GM19467 (cell line): ENCODE measurements around the gene NEDD4.
"Not testable (repeated sequence)": the region's sequence is repeated elsewhere in the genome, so short reads cannot be mapped to it uniquely, and the experiment has no call there.

Experiments
- ATAC-seq: cut with Tn5 transposase; IDR thresholded peaks from one replicate; pipeline ENCODE4 v1.9.1; 2021; ENCODE audit warnings: mild to moderate bottlenecking, moderate library complexity; ENCODE audit not compliant: unreplicated experiment

The NEDD4 gene

GRCh38 chr15:55835866-55836265 is 157.5 kb downstream of the NEDD4 start:
- ATAC-seq = no peak

DNA sequence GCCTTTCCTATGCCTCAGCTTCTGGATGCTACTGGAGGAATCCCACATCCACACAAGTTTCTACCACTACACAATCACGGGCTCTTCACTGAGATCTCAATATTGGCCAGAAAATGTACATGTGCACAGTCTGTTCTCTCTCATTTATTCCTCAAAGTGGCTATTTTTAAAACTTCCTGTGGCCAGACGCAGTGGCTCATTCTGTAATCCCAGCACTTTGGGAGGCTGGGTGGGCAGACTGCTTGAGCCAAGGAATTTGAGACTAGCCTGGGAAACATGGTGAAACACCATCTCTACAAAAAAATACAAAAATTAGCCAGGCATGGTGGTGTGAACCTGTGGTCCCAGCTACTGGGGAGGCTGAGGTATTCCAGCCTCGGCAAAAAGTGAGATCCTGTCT is 159.1 kb downstream of the NEDD4 start:
- ATAC-seq = no peak

- ATAC-seq = no peak
These were observed 163.6 kb downstream of the NEDD4 start for GRCh38 chr15:55829826-55830225.

DNA sequence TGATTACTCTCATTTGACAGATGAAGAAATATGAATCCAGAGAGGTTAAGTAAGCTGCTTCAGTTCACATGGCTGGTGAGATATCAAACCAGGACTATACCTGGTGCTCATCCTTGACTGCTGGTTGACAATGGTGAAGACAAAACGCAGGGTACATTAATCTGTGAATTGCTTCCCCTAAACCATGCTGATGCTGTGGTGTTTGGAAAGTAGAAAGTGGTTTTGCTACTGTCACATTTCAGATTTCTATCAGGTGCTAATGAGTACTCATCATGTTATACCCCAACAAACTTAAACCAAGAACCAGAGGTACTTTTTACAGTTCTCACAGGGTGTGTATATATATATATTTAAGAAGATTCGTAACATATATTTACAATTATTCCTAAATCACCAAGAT is 165.5 kb downstream of the NEDD4 start:
- ATAC-seq = no peak

DNA sequence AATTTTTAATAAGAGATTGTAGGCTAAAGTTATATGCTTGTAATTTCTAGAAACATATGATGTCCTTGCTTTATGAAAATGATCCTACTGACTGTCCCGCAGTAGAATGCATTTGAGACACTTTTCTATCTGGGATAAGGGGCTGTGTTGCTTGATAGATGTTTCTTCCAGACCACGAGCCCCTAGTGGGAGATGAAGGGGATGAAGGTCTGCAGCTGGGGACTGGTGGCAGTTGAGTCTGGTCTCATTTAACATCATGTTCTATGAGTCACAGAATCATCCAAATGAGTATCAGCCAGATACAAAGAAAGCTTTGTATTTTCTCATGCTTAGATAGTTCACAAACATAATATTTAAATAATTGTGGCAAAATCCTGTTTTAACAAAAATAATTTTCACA is 166.2 kb downstream of the NEDD4 start:
- no peak for ATAC-seq

DNA sequence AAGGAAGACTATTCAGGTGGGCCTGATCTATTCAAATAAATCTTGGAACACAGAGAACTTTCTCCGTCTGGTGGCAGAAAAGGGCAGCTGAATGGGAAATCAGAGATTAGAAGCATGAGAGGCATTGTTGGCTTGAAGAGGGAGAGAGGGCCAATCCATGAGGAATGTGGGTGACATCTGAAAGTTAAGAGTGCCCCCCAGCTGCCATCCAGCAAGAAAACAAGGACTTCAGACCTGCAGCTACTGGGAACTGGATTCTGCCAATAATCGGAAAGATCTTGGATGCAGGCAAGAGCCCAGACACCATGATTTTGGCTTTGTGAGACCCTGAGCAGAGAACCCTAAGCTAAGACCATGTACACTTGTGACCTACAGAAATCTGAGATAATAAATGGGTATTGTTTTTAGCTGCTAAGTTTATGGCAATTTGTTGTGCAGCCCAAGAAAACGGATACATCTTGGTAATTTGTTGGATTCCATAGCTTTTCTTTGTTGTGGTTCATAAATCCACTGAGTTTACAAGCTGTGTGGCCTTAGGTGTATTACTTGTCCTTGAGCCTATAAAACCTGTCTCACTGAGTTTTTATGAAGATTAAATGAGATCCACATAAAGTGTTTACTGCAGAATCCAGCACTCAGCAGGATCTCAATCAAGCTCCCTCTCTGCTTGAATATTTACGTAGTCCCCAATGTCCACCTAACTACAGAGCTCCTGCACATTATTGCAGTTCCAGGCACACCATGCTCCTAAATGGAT is 168.4 kb downstream of the NEDD4 start:
- ATAC-seq = no peak

DNA sequence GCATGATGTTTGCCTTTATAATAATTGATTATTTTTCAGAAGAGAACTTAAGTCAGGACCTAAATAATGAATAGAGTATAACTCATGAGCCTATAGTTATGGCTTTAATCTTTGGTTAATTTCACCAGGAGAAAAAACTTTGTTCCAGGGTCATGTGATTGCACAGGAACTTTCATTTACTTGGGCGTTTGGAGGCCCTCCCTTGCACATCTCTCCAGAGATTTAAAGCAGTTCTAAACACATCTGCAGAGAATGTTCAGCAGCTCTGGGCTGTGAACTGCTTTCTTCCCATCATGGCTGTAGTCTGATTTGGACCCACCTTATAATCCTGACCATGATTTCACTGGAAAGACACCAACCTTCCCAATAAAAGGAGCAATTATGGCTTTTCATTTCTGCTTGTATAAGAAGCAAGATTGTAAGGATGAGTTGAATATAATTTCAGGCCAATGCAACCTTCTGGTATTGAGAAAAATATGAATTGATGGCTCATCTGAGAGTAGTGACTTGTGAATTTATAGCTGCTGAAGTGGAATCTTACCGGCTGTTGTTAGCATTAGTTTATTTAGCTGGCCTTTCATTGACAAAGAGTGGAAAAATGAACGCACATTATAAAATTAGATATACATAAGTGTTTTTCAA is 169.6 kb downstream of the NEDD4 start:
- ATAC-seq = no peak

DNA sequence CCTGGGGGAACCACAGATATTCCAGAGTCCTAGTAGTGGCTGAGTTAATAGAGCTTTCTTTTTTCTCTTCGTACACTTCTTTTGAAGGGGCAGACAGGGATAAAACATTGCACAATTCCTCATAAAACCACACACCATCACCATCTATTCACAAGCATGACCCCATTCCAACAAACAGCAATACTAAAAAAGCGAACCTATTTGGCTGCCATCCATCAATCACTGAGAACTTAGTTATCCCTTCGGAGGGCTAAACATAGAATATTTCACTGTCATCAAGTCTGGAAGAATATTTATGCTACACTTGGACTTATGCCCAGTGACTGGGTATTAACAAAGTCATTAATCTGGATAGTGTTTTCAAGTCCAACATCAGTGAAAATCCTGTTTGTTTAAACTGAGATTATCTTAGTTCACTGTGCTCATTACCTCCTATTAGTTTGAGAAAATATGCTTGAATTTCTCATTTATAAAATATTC is 170.2 kb downstream of the NEDD4 start:
- no peak for ATAC-seq

DNA sequence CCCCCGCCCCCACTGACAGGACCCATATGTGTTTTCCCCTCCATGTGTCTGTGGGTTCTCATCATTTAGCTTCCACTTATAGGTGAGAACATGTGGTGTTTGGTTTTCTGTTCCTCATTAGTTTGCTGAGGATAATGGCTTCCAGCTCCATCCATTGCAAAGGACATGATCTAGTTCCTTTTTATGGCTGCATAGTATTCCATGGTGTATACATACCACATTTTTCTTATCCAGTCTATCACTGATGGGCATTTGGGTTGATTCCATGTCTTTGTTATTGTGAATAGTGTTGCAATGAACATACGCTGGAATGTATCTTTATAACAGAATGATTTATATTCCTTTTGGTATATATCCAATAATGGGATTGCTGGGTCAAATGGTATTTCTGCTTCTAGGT is 171.7 kb downstream of the NEDD4 start:
- ATAC-seq = not testable (repeated sequence)

- ATAC-seq = no peak
These were observed 173.4 kb downstream of the NEDD4 start for GRCh38 chr15:55820043-55820442.

DNA sequence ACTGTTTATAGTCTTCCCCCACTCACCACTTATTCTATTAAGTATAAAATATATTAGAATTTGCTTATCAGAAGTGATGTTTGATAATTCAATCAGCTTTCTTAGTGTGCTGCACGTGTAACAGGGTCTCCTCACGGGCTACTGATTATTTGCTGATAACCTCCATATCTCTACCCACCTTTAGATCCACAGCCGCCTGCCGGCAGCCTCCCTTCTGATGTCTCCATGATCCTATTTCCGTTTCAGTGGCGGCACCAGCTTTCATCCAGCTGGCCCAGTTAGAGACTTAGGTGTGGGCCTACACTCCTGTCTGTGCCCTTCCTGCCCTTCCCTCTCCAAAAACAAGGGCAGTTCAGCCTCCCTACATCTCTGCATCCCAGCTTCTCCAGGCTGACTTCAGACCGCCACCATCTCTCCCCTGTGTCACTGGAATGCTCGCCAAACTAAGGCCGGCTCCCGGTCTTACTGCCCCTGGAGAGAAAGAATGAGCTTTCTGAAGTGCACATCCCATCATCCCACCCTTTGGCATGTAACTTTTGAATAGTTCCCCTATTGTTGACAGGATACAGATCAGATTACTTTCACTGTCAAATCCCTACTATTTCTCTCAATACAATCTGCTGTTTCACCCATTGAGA is 173.9 kb downstream of the NEDD4 start:
- ATAC-seq = no peak

DNA sequence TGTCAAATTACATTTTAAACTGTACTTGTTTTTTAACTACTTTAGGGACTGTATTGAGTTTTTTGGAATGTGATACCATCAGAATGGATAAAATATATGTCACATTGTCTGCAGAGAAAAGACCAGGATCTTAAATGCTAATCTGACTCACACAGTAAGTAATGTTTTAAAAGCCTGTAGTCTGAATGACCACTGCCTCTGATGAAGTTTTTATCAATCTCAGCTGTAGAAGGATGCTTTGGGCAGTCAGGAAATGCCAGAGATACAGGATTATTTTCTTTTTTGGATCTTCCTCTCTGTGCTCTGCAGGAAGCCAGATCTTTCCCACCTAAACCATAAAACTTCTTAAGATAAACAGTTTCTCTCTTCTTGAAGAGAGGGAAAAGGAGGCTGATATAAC is 177.4 kb downstream of the NEDD4 start:
- no peak for ATAC-seq

DNA sequence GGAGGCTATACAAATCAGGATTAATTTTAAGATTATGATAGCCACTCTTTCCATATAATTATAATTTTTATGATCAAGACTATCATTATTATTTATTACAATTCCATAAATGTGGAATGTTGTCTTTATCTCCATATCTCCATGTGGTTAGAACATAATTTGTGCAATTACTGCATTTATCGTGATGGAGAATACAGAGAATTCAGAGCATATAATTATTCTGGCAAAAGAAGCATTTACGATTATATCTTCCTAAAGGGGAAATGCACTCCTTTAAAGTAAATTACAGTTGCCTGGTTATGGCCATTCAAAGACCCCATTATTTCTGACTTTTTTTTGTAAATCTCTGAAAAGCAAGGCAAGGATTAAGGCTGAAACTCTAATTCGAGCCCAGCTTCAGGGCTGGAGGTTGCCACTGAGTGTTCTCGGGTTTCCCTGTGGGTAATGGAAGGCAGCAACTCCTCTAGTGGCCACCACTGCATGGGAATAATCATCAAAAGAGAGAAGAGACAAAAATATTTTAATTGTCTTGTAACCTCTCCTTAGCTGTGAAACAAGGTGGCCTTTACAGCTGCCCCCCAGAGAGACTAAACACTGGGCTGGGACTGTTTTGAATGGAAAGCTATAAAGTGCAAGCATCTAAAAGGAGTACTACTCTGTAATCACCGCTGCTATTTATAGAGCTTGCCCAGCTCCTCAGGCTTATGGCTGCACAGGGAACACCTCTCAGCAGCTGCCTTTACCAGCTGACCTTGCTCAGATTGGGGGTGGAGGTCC is 190.6 kb downstream of the NEDD4 start:
- ATAC-seq = no peak

- no peak for ATAC-seq
These were observed 193.2 kb downstream of the NEDD4 start for GRCh38 chr15:55800216-55800615.

DNA sequence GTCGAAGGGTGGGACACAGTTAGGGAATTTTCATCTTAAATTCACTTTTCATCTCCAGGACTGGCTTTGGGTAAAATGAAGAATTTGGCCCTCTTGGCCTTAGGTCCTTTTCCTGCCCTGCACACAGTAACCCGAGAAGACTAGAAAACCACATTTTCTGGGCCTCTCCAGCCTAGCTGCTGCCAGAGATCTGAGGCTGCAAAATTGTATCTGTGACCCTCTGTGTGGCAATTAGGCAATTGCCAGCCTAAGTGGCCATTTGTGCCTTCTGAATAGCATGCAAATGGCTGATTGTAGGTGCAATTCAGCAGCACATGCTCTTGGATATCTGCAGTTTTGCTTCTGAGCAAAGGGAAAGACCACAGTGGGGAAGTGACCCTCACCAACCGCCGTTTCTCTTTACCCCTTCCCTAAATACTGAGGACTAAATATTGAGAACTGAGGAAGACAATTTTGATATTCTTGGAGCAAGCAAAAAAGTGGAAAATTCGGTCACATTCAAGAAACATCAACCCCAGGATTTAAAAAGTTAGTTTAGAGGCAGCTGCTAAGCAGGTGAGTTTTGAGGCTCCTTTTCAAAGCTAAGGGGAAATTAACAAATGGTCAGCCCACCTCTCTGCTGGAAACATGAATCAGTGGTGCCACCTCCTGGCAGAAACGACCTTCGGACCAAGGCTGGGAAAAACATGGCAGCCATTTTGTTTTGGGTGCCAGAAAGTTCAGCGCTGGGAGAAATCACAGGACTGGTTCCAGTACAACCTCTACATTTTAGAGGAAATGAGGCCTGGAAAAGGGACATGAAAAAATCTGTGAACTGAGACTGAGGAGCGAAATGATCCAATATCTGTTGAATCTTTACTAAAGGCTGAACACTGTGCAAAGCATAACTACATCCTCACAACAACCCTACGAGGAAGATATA is 193.9 kb downstream of the NEDD4 start:
- ATAC-seq = no peak

DNA sequence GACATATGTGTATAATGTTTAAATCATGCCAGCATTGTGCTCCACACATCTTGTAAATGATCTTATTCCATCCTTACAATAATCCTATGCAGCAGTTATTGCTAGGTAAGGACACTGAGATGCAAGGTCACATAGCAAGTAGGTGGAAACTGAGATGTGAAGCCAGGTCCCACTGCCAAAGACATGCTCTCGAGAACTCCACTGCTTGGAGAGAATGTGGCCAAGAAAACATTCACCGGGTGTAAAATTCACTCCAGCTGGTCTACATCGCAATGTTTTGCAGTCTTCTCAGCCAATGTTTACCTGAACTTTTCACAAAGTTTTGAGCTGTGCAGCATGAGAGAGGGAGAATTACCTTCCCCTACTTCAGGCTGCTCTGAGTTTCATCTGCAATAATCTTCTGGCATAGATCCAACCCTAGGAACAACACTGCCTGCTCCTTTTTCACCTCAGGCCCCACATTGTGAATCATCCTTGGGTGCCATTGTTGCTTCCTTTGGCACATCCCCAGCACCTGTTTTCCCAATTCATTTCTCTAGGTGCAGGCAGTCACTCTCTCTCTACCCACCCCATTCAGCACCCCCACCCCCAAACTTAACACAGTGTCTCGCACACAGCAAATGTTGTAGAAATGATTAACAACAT is 197.0 kb downstream of the NEDD4 start:
- no peak for ATAC-seq

DNA sequence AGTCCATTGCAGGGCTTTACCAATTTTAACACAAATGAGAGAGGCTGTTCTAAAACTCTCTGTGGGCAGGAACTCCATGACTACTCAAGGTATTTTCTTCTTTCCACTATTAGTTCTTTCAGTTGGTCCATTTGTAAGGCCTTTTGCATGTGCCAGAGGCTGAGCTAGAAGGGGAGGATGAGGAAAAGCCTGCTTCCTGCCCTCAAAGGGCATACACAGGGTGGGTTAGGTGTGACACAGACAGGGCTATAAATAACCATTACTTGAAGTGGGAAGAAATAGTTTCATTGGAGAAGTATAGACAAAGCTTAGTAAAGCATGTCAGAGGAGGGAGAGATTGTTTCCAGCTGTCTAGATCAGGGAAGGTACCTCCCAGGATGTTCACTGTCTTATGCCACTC is 198.4 kb downstream of the NEDD4 start:
- no peak for ATAC-seq

- no peak for ATAC-seq
These were observed 201.6 kb downstream of the NEDD4 start for GRCh38 chr15:55791551-55792400.
